Mucosa of rectum (tissue), 2 donors: ENCODE data around the gene ASB18.

ENCODE experiments used
- H3K27ac ChIP-seq, 2 donors: one replicate each; pipeline ENCODE4 v1.7.0; 2013; ENCODE audit warnings: inconsistent platforms in 2 of 2, low read depth in 2 of 2, low read length in 2 of 2
- H3K27me3 ChIP-seq, 2 donors: one replicate each; pipeline ENCODE4 v1.7.0; 2013; ENCODE audit warnings: low read length in 2 of 2; ENCODE audit not compliant: control insufficient read depth in 2 of 2, insufficient read depth in 2 of 2
- H3K36me3 ChIP-seq, 2 donors: one replicate each; pipeline ENCODE4 v1.7.0; 2013; ENCODE audit warnings: low read length in 2 of 2; ENCODE audit not compliant: control insufficient read depth in 2 of 2, insufficient read depth in 2 of 2
- H3K4me1 ChIP-seq, 2 donors: one replicate each; pipeline ENCODE4 v1.7.0; 2013; ENCODE audit warnings: low read length in 2 of 2, mild to moderate bottlenecking in 1 of 2; ENCODE audit not compliant: control insufficient read depth in 2 of 2, insufficient read depth in 2 of 2
- H3K4me3 ChIP-seq, 2 donors: one replicate each; pipeline ENCODE4 v1.7.0; 2013; ENCODE audit warnings: low read length in 2 of 2
- H3K9ac ChIP-seq, 2 donors: one replicate each; pipeline ENCODE4 v1.7.0; 2013; ENCODE audit warnings: low read length in 2 of 2, low read depth in 1 of 2, mild to moderate bottlenecking in 1 of 2
- H3K9me3 ChIP-seq, 2 donors: one replicate each; pipeline ENCODE4 v1.7.0; 2013; ENCODE audit warnings: low read length in 2 of 2; ENCODE audit not compliant: control insufficient read depth in 2 of 2
- donor health status: healthy.
- donor health status: Normal muscosa, but diverticular disease.

ASB18 gene

DNA sequence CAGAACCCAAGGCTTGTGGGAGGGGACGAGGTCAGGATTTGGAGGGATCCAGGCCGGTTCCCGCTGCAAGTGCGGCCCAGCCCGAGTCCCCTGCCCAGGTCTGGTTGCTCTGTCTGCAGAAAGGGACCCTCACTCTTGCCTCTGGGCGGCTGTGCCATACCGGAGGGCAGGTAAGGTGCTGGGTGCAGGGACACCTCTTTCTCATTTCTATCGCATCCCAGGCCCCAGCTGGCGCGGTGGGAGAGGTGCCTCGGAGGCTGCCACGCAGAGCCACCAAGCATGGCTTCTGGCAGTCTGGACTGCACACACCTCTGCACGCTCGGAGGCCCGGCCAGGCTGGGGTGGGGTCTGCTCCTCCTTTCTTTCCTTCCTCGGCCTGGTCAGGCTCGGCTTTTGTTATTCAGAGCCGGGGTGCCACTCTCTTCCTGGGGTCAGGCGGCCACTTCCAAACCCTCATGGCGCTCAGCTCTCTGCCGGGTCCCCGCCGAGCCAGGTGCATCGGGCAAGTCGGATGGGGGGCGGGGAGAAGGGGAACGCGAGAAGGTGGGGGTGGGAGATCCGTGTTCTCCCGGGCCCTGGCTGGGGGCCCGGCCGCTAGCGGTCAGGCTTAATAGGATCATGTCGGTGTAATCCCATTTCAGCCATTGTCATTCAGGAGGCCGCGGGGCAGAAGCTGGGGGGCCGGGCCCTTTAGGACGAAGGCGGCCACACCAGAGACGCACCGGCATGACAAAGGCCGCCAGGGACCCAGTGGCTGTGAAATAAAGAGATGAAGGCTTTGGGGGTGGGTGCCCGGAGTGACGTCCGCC is 105.0 kb downstream of the ASB18 start:
- Histone ChIP-seq H3K9me3 (no peaks in the 10 kb centered on the region), H3K27ac (no peak overlapping the region), H3K9ac (no peak overlapping the region), H3K4me1 (peaks cover 0 to 2% of the 10 kb centered on the region in 2 donors), H3K27me3 (peaks cover 30 to 51% of the 10 kb centered on the region in 2 donors), H3K36me3 (no peaks in the 10 kb centered on the region), H3K4me3 (no peak overlapping the region)

DNA sequence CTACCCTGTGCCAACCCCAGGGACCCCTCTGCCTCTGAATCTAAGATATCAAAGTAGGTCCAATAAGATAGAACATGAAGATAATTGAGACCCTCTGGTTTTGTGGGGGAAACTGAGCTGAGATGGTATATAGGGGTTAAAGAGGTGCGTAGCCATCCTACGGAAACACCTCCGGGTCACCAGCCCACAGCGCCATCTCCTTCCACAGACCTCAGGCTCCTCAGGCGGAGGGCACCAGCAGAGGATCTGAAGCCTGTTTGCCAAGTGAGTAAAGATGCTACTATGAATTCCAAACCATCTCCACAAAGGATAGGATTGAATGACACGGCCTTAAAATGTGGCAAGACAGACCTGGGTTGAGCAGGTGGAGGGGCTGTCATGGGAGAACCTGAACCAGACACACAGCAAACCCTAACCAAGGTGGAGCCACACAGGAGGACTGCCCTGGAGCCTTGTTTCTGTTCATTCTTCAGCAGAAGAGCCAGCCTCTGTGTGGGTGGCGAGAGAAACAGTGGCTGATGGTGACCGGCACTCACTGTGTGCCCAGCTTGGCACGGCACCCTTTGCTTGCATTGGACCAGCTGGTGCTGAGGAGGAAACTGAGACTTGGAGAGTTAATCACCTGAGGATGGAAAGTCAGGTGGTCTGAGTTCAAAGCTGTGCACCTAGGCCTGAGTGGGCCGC is 106.2 kb downstream of the ASB18 start:
- Histone ChIP-seq H3K4me3 (no peak overlapping the region), H3K4me1 (no peaks in the 10 kb centered on the region), H3K27ac (no peak overlapping the region), H3K9ac (no peak overlapping the region), H3K36me3 (no peaks in the 10 kb centered on the region), H3K9me3 (no peaks in the 10 kb centered on the region), H3K27me3 (peaks cover 25 to 40% of the 10 kb centered on the region in 2 donors)

DNA sequence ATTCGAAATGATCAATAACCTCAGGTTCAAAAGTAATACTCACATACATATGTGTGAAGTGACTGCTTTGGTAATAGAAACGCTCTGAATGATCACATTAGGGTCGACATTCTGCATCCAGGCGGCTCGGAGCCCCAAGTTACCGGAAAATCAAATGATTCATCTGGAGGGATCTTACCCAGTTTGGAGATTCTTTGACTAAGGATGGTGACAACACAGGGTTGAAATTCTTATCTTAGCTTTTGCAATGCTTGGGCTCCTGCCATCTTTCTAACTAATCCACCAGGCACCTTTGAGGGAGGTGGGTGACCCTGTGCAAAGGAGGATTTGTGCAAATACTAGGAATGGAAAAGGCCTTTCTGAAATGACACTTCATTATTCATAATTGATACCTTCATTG is 106.8 kb downstream of the ASB18 start:
- H3K4me3 ChIP-seq, result no peak overlapping the region
- H3K9ac ChIP-seq, result no peak overlapping the region
- no peaks in the 10 kb centered on the region for H3K36me3 ChIP-seq
- peaks cover 21 to 34% of the 10 kb centered on the region in 2 donors for H3K27me3 ChIP-seq
- no peaks in the 10 kb centered on the region for H3K4me1 ChIP-seq
- no peak overlapping the region for H3K27ac ChIP-seq
- peaks cover 0 to 2% of the 10 kb centered on the region in 2 donors for H3K9me3 ChIP-seq

DNA sequence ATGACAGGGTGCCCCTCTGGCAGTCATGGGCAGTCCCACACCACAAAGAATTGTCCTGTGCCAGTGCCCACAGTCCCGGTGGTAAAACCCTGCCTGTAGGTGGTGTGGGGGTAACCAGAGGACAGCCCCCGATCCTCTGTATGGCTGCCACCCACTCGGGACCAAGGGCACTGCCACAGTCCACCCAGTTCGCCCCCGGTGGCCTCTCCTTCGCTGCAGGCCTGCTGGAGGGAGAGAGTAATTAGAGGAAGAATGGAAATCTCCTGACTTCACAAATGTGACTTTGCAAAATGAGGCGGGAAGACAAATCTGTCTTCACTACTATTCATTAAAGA is 107.4 kb downstream of the ASB18 start:
- H3K36me3 ChIP-seq, result no peaks in the 10 kb centered on the region
- H3K4me3 ChIP-seq, result no peak overlapping the region
- peaks cover 0 to 2% of the 10 kb centered on the region in 2 donors for H3K9me3 ChIP-seq
- H3K27ac ChIP-seq, result no peak overlapping the region
- H3K27me3 ChIP-seq, result peaks cover 16 to 29% of the 10 kb centered on the region in 2 donors
- H3K9ac ChIP-seq, result no peak overlapping the region
- H3K4me1 ChIP-seq, result no peaks in the 10 kb centered on the region

DNA sequence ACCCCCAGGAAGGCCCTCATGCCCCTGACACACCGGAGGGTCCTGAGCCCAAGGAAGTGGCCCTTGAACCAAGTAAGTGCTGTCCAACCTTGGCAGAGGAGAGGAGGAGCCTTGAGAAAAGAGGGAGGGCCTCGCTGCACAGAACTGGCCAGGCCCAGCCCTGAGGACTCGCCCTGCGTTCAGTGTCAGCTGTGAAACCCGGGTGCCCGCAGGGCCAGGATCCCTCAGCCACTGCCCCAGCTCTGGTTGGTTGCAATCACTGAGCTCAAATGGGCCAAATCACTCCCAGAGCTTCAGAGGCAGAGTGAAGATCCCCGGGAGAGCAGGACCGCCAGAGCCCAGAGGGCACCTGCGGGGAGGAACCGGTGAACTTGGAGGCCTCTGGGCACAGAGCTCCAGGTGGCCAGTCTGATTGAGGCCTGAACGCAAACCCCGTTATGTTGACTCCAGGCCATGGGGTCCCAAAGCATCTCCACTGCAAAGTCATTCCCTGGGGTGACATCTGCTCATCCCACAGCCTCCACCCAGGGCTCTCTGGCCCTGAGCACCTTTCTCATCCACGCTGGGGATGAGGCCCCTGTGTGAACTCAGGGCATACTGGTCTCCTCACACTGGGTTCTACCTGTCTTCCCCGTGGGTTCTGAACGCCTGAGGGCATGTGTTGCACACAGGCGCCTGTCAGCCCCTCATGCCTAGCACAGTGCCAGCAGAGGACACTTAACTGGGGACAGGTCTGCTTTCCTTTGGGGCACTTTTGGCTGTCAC is 107.9 kb downstream of the ASB18 start:
- Histone ChIP-seq H3K9me3 (peaks cover 0 to 2% of the 10 kb centered on the region in 2 donors), H3K4me1 (no peaks in the 10 kb centered on the region), H3K36me3 (no peaks in the 10 kb centered on the region), H3K4me3 (no peak overlapping the region), H3K27me3 (peaks cover 12 to 24% of the 10 kb centered on the region in 2 donors), H3K27ac (no peak overlapping the region), H3K9ac (no peak overlapping the region)

DNA sequence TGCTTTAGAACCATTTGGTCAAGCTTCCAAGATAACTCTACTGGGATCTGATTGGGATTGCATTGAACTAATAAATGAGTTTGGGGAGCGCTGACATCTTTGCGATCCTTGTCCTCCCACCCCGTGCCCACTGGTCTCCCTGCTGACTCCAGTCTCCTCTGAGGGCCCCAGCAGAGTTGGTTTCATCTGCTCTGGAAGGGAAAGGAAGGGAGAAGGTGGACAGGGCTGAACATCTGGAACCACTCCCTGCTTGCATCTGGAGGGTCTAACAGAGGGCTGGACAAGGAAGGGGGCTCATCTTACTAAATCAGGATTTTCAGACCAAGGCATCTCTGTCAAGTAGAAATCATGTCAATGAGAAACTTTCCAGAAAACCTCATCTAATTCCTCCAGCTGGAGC is 108.8 kb downstream of the ASB18 start:
- Histone ChIP-seq H3K36me3 (no peaks in the 10 kb centered on the region), H3K27me3 (peaks cover 5 to 16% of the 10 kb centered on the region in 2 donors), H3K4me3 (no peak overlapping the region), H3K9ac (no peak overlapping the region), H3K9me3 (peaks cover 0 to 2% of the 10 kb centered on the region in 2 donors), H3K4me1 (no peaks in the 10 kb centered on the region), H3K27ac (no peak overlapping the region)

DNA sequence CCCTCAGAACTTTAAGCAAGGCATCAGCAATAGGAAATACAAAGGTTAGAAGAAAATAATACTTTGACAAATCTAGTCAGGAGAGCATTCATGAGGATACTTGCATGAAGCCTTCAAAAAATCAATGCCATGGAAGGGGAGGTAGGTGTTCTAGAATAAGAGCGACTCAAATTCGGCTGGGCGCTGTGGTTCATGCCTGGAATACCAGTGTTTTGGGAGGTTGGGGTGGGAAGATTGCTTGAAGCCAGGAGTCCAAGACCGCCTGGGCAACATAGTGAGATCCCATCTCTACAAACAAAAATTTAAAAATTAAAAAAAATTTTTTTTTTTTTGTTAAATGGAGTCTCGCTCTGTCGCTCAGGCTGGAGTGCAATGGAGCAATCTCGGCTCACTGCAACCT is 117.8 kb downstream of the ASB18 start:
- H3K4me3 ChIP-seq, result no peak overlapping the region
- H3K4me1 ChIP-seq, result no peaks in the 10 kb centered on the region
- H3K36me3 ChIP-seq, result no peaks in the 10 kb centered on the region
- H3K27me3 ChIP-seq, result no peaks in the 10 kb centered on the region
- H3K9me3 ChIP-seq, result no peaks in the 10 kb centered on the region
- H3K9ac ChIP-seq, result no peak overlapping the region
- H3K27ac ChIP-seq, result no peak overlapping the region

DNA sequence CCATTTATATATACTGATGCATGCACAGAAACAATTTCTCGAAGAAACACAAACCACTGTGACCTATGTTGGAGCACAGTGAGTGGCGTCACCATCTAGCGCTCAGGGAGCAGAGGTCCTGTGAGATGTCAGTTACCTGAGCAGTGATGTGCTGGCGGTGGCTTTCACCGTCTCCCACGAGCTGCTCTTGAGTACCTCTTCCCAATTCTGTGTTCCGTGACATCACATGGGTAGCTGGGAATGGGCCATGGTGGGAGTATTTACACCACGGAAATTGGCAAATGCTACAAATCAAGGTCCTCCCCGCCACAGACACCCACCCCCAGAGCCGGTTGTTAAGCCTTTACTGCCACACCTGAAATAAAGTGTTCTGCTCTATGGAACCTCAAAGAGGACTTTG is 120.4 kb downstream of the ASB18 start:
- no peak overlapping the region for H3K9ac ChIP-seq
- H3K4me3 ChIP-seq, result no peak overlapping the region
- no peaks in the 10 kb centered on the region for H3K9me3 ChIP-seq
- H3K27me3 ChIP-seq, result no peaks in the 10 kb centered on the region
- H3K27ac ChIP-seq, result no peak overlapping the region
- H3K36me3 ChIP-seq, result no peaks in the 10 kb centered on the region
- no peaks in the 10 kb centered on the region for H3K4me1 ChIP-seq
